K562 (cell line): ENCODE data around the gene ZNF474. TPM values are rescaled to one million over a fixed set of nuclear protein-coding genes. Genes with fewer than 3 reads are reported as not detected.

Experiments used
- BRF2 ChIP-seq: IDR thresholded peaks from 3 replicates; pipeline ENCODE4 v1.6.1; 2011; ENCODE audit warnings: borderline replicate concordance, mild to moderate bottlenecking; ENCODE audit not compliant: insufficient read length, insufficient read depth
- DIDO1 ChIP-seq: fragments of 450-650 bp; IDR thresholded peaks from 2 replicates; pipeline ENCODE4 v1.6.1; 2016; ENCODE audit warnings: low read depth, missing biosample characterization, missing genetic modification characterization
- EZH2 ChIP-seq: IDR thresholded peaks from 2 replicates; pipeline ENCODE4 v1.6.1; 2012; ENCODE audit warnings: low read depth, mild to moderate bottlenecking, inconsistent platforms, low read length, borderline replicate concordance
- FOXJ2 ChIP-seq: fragments of 200-800 bp; sonication (Bioruptor generic); IDR thresholded peaks from 2 replicates; pipeline ENCODE4 v1.6.1; 2016; ENCODE audit warnings: missing genetic modification characterization, missing compliant biosample characterization
- FOXP4 ChIP-seq: sonication (generic); formaldehyde crosslinking; IDR thresholded peaks from 2 replicates; pipeline ENCODE4 v1.8.0; 2022; ENCODE audit warnings: mild to moderate bottlenecking, missing genetic modification reagents, borderline replicate concordance
- GATAD2A ChIP-seq: fragments of 450-650 bp; IDR thresholded peaks from 2 replicates; pipeline ENCODE4 v1.6.1; 2017
- GTF2A2 ChIP-seq: IDR thresholded peaks from 2 replicates; pipeline ENCODE4 v1.6.1; 2016; ENCODE audit warnings: mild to moderate bottlenecking, missing genetic modification characterization, missing compliant biosample characterization
- HBP1 ChIP-seq: fragments of 450-650 bp; formaldehyde crosslinking; IDR thresholded peaks from 2 replicates; pipeline ENCODE4 v1.4.0; 2022; ENCODE audit warnings: missing genetic modification characterization
- HDAC2 ChIP-seq: fragments of 450-650 bp; IDR thresholded peaks from 2 replicates; pipeline ENCODE4 v1.6.1; 2016; ENCODE audit warnings: mild to moderate bottlenecking
- NFIC ChIP-seq: fragments of 450-650 bp; IDR thresholded peaks from 2 replicates; pipeline ENCODE4 v1.6.1; 2017; ENCODE audit warnings: mild to moderate bottlenecking, inconsistent platforms
- PHTF2 ChIP-seq: fragments of 250-450 bp; sonication (Bioruptor Pico); IDR thresholded peaks from 2 replicates; pipeline ENCODE4 v1.5.0; 2021; ENCODE audit warnings: mild to moderate bottlenecking
- SMARCB1 ChIP-seq: IDR thresholded peaks from 2 replicates; pipeline ENCODE4 v1.6.1; 2011; ENCODE audit warnings: improper control_type of control experiment, low read depth; ENCODE audit not compliant: insufficient read length
- SMARCC2 ChIP-seq: fragments of 450-650 bp; IDR thresholded peaks from 2 replicates; pipeline ENCODE4 v1.6.1; 2017; ENCODE audit warnings: antibody characterized with exemption, moderate library complexity, mild to moderate bottlenecking, low read depth
- STAT5A ChIP-seq: IDR thresholded peaks from 2 replicates; pipeline ENCODE4 v1.6.1; 2012; ENCODE audit warnings: low read length, inconsistent platforms, borderline replicate concordance
- TCF7L2 ChIP-seq: fragments of 150-350 bp; IDR thresholded peaks from 2 replicates; pipeline ENCODE4 v1.6.1; 2016; ENCODE audit warnings: low read depth, mild to moderate bottlenecking, low read length, moderate library complexity
- ZNF766 ChIP-seq: fragments of 200-800 bp; sonication (Bioruptor generic); conservative IDR thresholded peaks from 2 replicates; pipeline ENCODE4 v1.6.1; 2016; ENCODE audit warnings: missing genetic modification characterization, missing compliant biosample characterization
- ZNF780A ChIP-seq: fragments of 250-450 bp; sonication (Bioruptor Pico); IDR thresholded peaks from 2 replicates; pipeline ENCODE4 v1.5.0; 2021; ENCODE audit warnings: mild to moderate bottlenecking
- polyA plus RNA-seq, 8 experiments: library from polyadenylated mRNA; depleted of rRNA in 4 of 8; stranded (reverse) in 5 of 8; unstranded in 3 of 8; fragments of >200 nt; fragmentation: Nextera tagmentation in 2 of 8; fragmentation: Illumina TruSeq in 1 of 8; extraction: Ambion mirVana in 2 of 8; extraction: Trizol in 1 of 8; gene quantifications; 2 replicates each; pipeline versions ENCODE4 v1.2.1 to v1.2.3, GENCODE V29; 2011 to 2014; ENCODE audit warnings: inconsistent platforms in 1 of 8, missing spikeins in 1 of 8
- total RNA-seq, 7 experiments: library from RNA; depleted of rRNA in 6 of 7; stranded (reverse); fragments of >200 nt in 6 of 7; fragmentation: Illumina TruSeq in 2 of 7; extraction: Trizol in 2 of 7; gene quantifications; 2 replicates each; pipeline versions ENCODE4 v1.2.1 to v1.2.3, GENCODE V29; 2011 to 2021; ENCODE audit warnings: low replicate concordance in 1 of 7
- TF ChIP-seq, protein P1 (sequence below): sonication (generic); formaldehyde crosslinking; IDR thresholded peaks from 2 replicates; pipeline ENCODE4 v1.8.0; 2022; ENCODE audit warnings: missing genetic modification reagents, mild to moderate bottlenecking, borderline replicate concordance
- TF ChIP-seq, protein P2 (sequence below): fragments of 450-650 bp; IDR thresholded peaks from 2 replicates; pipeline ENCODE4 v1.6.1; 2016; ENCODE audit warnings: mild to moderate bottlenecking

The ZNF474 gene
- total and polyA plus RNA-seq, 9 of the 15 experiments (the other 6 are each of a cell fraction or from before 2014, with no cell fraction given), result 0.16 to 0.62 (median 0.39) TPM

DNA sequence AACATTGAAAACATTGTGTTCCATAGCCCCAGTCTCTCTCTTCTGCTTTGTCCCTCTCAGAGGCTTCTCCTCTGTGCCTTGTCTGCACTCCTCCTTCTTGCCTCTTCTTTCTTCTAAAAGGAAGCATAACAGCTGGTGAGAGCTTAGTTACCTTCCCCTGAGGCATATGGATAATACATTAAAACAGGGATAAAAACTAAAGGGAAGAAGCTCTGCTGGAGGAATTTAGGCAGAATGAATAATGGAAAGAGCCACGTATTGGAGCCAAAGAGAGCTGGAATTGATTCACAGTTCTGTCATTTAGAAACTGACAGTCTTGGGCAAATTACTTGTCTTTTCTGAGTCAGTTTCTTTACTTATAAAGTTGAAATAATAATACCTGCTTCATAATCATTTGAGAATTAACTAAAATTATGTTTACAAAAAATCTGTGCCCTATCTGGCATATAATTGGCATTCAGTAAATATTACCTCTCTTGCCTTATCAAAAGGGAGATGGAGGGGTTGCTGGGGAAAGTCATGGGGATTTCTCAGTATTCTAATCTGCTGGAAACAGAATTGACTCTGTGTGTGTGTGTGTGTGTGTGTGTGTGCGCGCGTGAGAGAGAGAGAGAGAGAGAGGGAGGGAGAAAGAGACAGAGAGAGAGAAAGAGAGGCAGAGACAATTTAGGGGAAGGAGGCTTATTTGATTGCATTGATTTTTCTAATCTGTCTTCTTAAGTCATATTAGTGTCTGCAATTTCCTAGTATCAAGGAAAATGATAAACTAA lies 20.2 kb downstream of the ZNF474 start (continued):
- TF ChIP-seq, protein P1, sequence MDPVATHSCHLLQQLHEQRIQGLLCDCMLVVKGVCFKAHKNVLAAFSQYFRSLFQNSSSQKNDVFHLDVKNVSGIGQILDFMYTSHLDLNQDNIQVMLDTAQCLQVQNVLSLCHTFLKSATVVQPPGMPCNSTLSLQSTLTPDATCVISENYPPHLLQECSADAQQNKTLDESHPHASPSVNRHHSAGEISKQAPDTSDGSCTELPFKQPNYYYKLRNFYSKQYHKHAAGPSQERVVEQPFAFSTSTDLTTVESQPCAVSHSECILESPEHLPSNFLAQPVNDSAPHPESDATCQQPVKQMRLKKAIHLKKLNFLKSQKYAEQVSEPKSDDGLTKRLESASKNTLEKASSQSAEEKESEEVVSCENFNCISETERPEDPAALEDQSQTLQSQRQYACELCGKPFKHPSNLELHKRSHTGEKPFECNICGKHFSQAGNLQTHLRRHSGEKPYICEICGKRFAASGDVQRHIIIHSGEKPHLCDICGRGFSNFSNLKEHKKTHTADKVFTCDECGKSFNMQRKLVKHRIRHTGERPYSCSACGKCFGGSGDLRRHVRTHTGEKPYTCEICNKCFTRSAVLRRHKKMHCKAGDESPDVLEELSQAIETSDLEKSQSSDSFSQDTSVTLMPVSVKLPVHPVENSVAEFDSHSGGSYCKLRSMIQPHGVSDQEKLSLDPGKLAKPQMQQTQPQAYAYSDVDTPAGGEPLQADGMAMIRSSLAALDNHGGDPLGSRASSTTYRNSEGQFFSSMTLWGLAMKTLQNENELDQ (CRISPR knock-in tag), result no peak
- TF ChIP-seq HBP1 (CRISPR knock-in tag), result 0 out of 2 replicates have a peak, but pooled peaks have one; percentile 49
- TF ChIP-seq FOXP4 (CRISPR knock-in tag), result no peak
- TF ChIP-seq, protein P2, sequence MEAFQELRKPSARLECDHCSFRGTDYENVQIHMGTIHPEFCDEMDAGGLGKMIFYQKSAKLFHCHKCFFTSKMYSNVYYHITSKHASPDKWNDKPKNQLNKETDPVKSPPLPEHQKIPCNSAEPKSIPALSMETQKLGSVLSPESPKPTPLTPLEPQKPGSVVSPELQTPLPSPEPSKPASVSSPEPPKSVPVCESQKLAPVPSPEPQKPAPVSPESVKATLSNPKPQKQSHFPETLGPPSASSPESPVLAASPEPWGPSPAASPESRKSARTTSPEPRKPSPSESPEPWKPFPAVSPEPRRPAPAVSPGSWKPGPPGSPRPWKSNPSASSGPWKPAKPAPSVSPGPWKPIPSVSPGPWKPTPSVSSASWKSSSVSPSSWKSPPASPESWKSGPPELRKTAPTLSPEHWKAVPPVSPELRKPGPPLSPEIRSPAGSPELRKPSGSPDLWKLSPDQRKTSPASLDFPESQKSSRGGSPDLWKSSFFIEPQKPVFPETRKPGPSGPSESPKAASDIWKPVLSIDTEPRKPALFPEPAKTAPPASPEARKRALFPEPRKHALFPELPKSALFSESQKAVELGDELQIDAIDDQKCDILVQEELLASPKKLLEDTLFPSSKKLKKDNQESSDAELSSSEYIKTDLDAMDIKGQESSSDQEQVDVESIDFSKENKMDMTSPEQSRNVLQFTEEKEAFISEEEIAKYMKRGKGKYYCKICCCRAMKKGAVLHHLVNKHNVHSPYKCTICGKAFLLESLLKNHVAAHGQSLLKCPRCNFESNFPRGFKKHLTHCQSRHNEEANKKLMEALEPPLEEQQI, result peak; percentile 50; the same call in 1 of the 2 replicates
- peak; percentile 94; the same call in 1 of the 2 replicates for TF ChIP-seq GATAD2A
- TF ChIP-seq SMARCC2, result 0 out of 2 replicates have a peak, but pooled peaks have one; percentile 37
- TF ChIP-seq ZNF780A (CRISPR knock-in tag), result no peak
- no peak for TF ChIP-seq PHTF2 (CRISPR knock-in tag)
- peak; percentile 59 for TF ChIP-seq NFIC
- no peak for TF ChIP-seq HDAC2
- no peak for TF ChIP-seq SMARCB1
- TF ChIP-seq TCF7L2, result no peak
- no peak for TF ChIP-seq DIDO1 (tag)
- TF ChIP-seq BRF2, result no peak
- no peak for TF ChIP-seq GTF2A2 (tag)
- no peak for TF ChIP-seq ZNF766 (CRISPR knock-in tag)
- no peak for TF ChIP-seq EZH2
- no peak for TF ChIP-seq FOXJ2 (tag)
- TF ChIP-seq STAT5A, result peak; percentile 64
